WERI-Rb-1 (cell line): ENCODE measurements around the gene PIGN.
"Not testable (repeated sequence)": the region's sequence is repeated elsewhere in the genome, so short reads cannot be mapped to it uniquely, and the experiment has no call there.

Experiments used
- DNase-seq: peaks from one replicate; pipeline ENCODE4 v3.0.0-alpha.2; 2020
- H3K27ac ChIP-seq: fragments of 250-450 bp; sonication (Bioruptor Pico); 2 replicates; pipeline ENCODE4 v1.5.1; 2020; ENCODE audit warnings: mild to moderate bottlenecking, moderate library complexity
- H3K27me3 ChIP-seq: fragments of 250-450 bp; sonication (Bioruptor Pico); 2 replicates; pipeline ENCODE4 v1.5.1; 2021; ENCODE audit warnings: mild to moderate bottlenecking, low read depth, moderate library complexity; ENCODE audit not compliant: insufficient read depth, severe bottlenecking
- H3K36me3 ChIP-seq: fragments of 250-450 bp; sonication (Bioruptor Pico); 2 replicates; pipeline ENCODE4 v1.5.1; 2020; ENCODE audit warnings: mild to moderate bottlenecking, moderate library complexity
- H3K4me3 ChIP-seq: 2 replicates; pipeline ENCODE4 v1.5.1; 2011; ENCODE audit warnings: low read depth, mild to moderate bottlenecking, control low read depth, low read length
- H3K9me3 ChIP-seq: fragments of 250-450 bp; sonication (Bioruptor Pico); 2 replicates; pipeline ENCODE4 v1.5.1; 2021; ENCODE audit warnings: mild to moderate bottlenecking, moderate library complexity; ENCODE audit not compliant: severe bottlenecking
- TF ChIP-seq, protein P1 (sequence below): IDR thresholded peaks from 2 replicates; pipeline ENCODE4 v1.5.1; 2011; ENCODE audit warnings: low read depth, mild to moderate bottlenecking, control low read depth, inconsistent platforms, low read length

Gene PIGN

DNA sequence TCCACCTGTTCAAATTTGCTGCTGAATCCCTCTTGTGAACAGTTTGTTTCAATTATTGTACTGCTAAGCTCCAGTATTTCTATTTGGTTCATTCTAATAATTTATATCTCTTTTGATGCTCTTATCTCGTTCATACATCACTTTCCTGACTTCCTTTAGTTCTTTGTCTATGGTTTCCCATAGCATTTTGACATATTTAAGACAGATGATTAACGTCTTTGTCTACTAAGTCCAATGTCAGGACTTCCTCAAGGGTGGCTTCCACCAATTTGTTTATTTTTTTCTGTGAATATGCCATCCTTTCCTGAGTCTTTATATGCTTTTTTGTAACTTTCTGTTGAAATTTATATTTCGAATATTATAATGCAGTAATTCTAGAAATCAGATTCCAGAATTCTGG is 9.6 kb downstream of the PIGN start:
- Histone ChIP-seq H3K4me3 (no peak overlapping the region), H3K27ac (no peak overlapping the region), H3K27me3 (no peaks in the 10 kb centered on the region), H3K36me3 (no peaks in the 10 kb centered on the region), H3K9me3 (no peaks in the 10 kb centered on the region)
- no peak for DNase-seq
- TF ChIP-seq, protein P1, sequence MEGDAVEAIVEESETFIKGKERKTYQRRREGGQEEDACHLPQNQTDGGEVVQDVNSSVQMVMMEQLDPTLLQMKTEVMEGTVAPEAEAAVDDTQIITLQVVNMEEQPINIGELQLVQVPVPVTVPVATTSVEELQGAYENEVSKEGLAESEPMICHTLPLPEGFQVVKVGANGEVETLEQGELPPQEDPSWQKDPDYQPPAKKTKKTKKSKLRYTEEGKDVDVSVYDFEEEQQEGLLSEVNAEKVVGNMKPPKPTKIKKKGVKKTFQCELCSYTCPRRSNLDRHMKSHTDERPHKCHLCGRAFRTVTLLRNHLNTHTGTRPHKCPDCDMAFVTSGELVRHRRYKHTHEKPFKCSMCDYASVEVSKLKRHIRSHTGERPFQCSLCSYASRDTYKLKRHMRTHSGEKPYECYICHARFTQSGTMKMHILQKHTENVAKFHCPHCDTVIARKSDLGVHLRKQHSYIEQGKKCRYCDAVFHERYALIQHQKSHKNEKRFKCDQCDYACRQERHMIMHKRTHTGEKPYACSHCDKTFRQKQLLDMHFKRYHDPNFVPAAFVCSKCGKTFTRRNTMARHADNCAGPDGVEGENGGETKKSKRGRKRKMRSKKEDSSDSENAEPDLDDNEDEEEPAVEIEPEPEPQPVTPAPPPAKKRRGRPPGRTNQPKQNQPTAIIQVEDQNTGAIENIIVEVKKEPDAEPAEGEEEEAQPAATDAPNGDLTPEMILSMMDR: no peak

DNA sequence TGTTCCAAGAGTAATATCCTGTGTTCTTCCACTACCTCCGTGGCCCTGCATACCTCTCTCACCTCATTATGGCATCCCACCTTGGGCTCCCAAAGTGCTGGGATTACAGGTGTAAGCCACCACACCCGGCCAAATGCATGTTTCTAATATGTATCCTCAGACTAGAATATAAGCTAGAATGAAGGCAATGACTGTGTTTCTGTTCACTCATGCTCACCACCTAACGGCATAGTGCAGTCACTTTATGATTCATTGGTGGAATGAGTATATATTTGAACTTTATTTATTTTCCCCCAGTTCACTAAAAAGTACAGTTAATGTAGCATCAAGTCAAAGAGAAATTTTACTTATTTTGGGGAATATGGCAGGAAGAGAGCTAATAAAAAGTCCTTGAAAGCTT is 11.3 kb downstream of the PIGN start:
- no peak overlapping the region for H3K4me3 ChIP-seq
- no peak for DNase-seq
- TF ChIP-seq, protein P1: no peak

DNA sequence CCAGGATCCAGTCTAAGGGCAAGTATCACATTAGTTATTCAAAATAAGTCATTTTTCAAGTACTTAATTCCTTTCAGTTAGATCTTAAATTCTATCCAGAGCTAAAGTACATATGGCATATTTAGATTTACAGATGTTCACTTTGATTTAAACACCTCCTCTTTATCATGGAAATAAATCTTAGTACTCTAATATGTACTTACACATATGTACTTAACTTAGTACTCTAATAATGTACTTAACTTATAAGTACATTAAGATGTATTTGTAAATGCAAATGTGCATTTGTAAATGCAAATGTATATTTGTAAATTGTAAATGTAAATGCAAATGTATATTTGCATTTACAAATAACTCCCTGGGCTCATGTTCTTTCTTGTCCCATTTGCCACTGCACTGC is 14.6 kb downstream of the PIGN start:
- Histone ChIP-seq H3K4me3 (no peak overlapping the region), H3K27me3 (no peaks in the 10 kb centered on the region), H3K36me3 (no peaks in the 10 kb centered on the region), H3K27ac (no peak overlapping the region), H3K9me3 (no peaks in the 10 kb centered on the region)
- no peak for DNase-seq
- TF ChIP-seq, protein P1: no peak

More for the DNA sequence above, 11.3 kb downstream of the PIGN start:
- Histone ChIP-seq H3K36me3 (no peaks in the 10 kb centered on the region), H3K9me3 (no peaks in the 10 kb centered on the region), H3K27me3 (no peaks in the 10 kb centered on the region), H3K27ac (no peak overlapping the region)

DNA sequence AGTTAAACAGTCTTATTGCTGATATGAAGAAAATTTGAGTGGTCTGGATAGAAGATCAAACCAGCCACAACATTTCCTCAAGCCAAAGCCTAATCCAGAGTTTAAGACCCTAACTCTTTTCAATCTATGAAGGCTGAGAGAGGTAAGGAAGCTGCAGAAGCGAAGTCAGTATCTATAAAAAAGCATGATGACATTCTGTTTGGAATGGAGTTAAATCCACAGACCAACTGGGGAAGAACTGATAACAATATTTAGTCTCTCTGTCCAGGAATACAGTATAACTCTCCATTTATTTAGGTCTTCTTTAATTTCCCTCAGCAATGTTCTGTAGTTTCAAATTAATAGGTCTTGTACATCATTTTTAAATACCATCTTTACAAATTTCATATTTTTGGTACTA is 16.0 kb downstream of the PIGN start:
- Histone ChIP-seq H3K9me3 (no peaks in the 10 kb centered on the region), H3K4me3 (no peak overlapping the region), H3K27me3 (no peaks in the 10 kb centered on the region), H3K27ac (no peak overlapping the region), H3K36me3 (no peaks in the 10 kb centered on the region)
- no peak for DNase-seq
- TF ChIP-seq, protein P1: no peak

DNA sequence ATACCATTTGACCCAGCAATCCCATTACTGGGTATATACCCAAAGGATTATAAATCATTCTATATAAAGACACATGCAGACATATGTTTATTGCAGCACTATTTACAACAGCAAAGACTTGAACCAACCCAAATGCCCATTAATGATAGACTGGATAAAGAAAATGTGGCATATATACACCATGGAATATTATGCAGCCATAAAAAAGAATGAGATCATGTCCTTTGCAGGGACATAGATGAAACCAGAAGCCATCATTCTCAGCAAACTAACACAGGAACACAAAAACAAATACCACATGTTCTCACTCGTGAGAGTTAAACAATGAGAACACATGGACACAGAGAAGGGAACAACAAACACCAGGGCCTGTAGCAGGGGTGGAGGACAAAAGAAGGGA is 20.3 kb downstream of the PIGN start:
- not testable (repeated sequence) for H3K4me3 ChIP-seq, H3K36me3 ChIP-seq, DNase-seq, H3K27ac ChIP-seq, H3K9me3 ChIP-seq, H3K27me3 ChIP-seq

DNA sequence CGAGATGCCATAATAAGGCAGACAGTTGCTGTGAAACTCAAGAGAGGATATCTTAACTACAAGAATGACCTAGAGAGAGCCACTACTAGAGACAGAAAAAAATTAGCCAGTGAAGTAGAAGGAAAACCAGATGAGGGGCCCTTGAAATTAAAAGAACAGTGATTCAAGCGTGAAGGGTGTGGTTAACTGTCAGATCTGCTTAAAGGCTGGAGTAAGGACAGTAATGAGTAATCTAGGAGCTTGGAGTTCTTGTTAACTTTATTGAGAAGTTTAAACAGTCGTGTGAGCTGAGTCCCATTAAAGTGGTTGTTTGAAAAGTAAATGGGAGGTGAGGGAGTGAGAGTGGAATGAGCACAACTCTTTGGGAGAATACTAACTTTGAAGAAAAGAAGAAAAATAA is 21.3 kb downstream of the PIGN start:
- no peak for DNase-seq
- TF ChIP-seq, protein P1: no peak
- Histone ChIP-seq H3K27me3 (no peaks in the 10 kb centered on the region), H3K4me3 (no peak overlapping the region), H3K36me3 (peaks cover 3% of the 10 kb centered on the region; the same call in 1 of the 2 replicates), H3K27ac (no peak overlapping the region), H3K9me3 (no peaks in the 10 kb centered on the region)
